Measurements from ENCODE around the gene ASB6. TPM values are rescaled to one million over a fixed set of nuclear protein-coding genes. Genes with fewer than 3 reads are reported as not detected.

Gene ASB6
- total RNA-seq, 1 experiment from 2014 or later, result 21.0 TPM

- no peak overlapping the region for H3K4ac ChIP-seq (ENCODE audit: low read depth, low read length)
- H3K14ac ChIP-seq (ENCODE audit: insufficient read depth, low read length), result peak overlapping the region; percentile 76; the same call in 1 of the 2 replicates
- H2BK5ac ChIP-seq (ENCODE audit: insufficient read length, low read length), result no peak overlapping the region
- H3K79me1 ChIP-seq (ENCODE audit: insufficient read depth, low read depth, low read length, poor library complexity, severe bottlenecking), result no peaks in the 10 kb centered on the region
- no peak overlapping the region for H4K5ac ChIP-seq (ENCODE audit: insufficient read length, low read depth, low read length)
- Mint-ChIP-seq H3K9me3 (no peaks in the 10 kb centered on the region; a peak in 1 of 5 replicates), H3K27ac (no peak overlapping the region), H3K4me3 (peak overlapping the region; percentile 47 to 71), H3K27me3 (ENCODE audit: low read depth) (peaks cover 49% of the 10 kb centered on the region), H3K36me3 (ENCODE audit: insufficient read depth in 1 of 3, low read depth in 3 of 3) (no peaks in the 10 kb centered on the region), H3K4me1 (peaks cover 32 to 42% of the 10 kb centered on the region in 2 experiments)
- no peak overlapping the region for H2BK15ac ChIP-seq (ENCODE audit: low read depth, low read length)
- TF ChIP-seq CTCF (conservative IDR thresholded peaks at IDR 0.05), result no peak
- H4K20me1 ChIP-seq (ENCODE audit: control insufficient read depth, insufficient read depth, insufficient read length), result no peaks in the 10 kb centered on the region
- H3K27ac ChIP-seq (ENCODE audit: insufficient read length, low read depth, low read length), result no peak overlapping the region
- no peak overlapping the region for H3K9ac ChIP-seq (ENCODE audit: extremely low read depth, insufficient read length, low read length)
- peak; percentile 66 for DNase-seq
- WGBS (ENCODE audit: extremely low coverage, insufficient read length, low lambda C conversion rate), result no CpG with 5 or more reads among the region's 57 CpGs
- H4K91ac ChIP-seq (ENCODE audit: insufficient read length, low read depth, low read length), result no peak overlapping the region
- peak overlapping the region; percentile 68 for H3K4me2 ChIP-seq (ENCODE audit: insufficient read depth, insufficient read length, low read length)
- no peak overlapping the region for H3K23ac ChIP-seq (ENCODE audit: insufficient read length, low read depth, low read length)
- no peak overlapping the region for H4K8ac ChIP-seq (replicated peaks; ENCODE audit: insufficient read length, low read depth, low read length)
- H3K18ac ChIP-seq (ENCODE audit: insufficient read length, low read depth, low read length), result peak overlapping the region; percentile 66
- no peak overlapping the region for H3K56ac ChIP-seq (ENCODE audit: insufficient read length, low read depth, low read length)
- peaks cover 5% of the 10 kb centered on the region; the same call in 1 of the 2 replicates for H3K4me1 ChIP-seq (ENCODE audit: insufficient read depth, low read length)
- H3T11ph ChIP-seq (ENCODE audit: low read length), result no peak overlapping the region
- peak overlapping the region; percentile 54 for H2BK120ac ChIP-seq (ENCODE audit: low read depth, low read length, poor library complexity, severe bottlenecking)
- no peak overlapping the region for H2AK5ac ChIP-seq (ENCODE audit: insufficient read length, low read length)
- no peaks in the 10 kb centered on the region for H3K79me2 ChIP-seq (ENCODE audit: insufficient read depth, low read length)
- no peaks in the 10 kb centered on the region for H3K9me3 ChIP-seq (ENCODE audit: control insufficient read depth, low read depth, low read length)
- H2BK12ac ChIP-seq (ENCODE audit: insufficient read length, low read depth, low read length), result no peak overlapping the region
- H3K27me3 ChIP-seq (ENCODE audit: insufficient read depth, low read length), result peaks cover 4% of the 10 kb centered on the region; the same call in 1 of the 2 replicates
- no peak overlapping the region for H2AFZ ChIP-seq (ENCODE audit: low read length)
- H3K23me2 ChIP-seq (ENCODE audit: insufficient read length, low read depth, low read length, poor library complexity, severe bottlenecking), result peaks cover 12% of the 10 kb centered on the region
- no peak overlapping the region for H2BK20ac ChIP-seq (ENCODE audit: low read depth, low read length, poor library complexity, severe bottlenecking)
Measured at GRCh38 chr9:129597355-129598088, 44.4 kb downstream of the ASB6 start.

All from H9 (cell line).